Measurements from ENCODE around the gene PLPP3.

DNA sequence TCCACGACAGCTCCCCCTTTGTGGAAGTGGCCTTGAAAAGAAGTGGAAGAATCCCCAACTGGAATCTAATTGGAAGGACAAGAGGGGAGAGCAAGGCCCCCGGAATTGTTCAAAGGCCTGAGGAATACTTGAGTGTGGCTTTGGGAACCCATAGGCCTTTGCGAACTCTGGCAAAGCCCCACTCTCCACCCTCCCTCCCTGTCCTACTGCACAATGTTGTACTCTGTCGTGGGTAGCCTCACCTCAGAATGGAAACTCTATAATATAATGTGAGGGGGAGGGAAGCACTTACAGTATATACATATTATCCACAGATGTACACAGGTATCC is 28.5 kb downstream of the PLPP3 start:
- TF ChIP-seq, protein P1, sequence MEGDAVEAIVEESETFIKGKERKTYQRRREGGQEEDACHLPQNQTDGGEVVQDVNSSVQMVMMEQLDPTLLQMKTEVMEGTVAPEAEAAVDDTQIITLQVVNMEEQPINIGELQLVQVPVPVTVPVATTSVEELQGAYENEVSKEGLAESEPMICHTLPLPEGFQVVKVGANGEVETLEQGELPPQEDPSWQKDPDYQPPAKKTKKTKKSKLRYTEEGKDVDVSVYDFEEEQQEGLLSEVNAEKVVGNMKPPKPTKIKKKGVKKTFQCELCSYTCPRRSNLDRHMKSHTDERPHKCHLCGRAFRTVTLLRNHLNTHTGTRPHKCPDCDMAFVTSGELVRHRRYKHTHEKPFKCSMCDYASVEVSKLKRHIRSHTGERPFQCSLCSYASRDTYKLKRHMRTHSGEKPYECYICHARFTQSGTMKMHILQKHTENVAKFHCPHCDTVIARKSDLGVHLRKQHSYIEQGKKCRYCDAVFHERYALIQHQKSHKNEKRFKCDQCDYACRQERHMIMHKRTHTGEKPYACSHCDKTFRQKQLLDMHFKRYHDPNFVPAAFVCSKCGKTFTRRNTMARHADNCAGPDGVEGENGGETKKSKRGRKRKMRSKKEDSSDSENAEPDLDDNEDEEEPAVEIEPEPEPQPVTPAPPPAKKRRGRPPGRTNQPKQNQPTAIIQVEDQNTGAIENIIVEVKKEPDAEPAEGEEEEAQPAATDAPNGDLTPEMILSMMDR (conservative IDR thresholded peaks at IDR 0.05 in 1 of 2, IDR thresholded peaks at IDR 0.05 in 1 of 2; ENCODE audit: low read depth in 1 of 2, low read length in 2 of 2): no peak
- no peak for TF ChIP-seq EZH2 (IDR thresholded peaks at IDR 0.05; ENCODE audit: low read length, missing control alignments)

Data from fibroblast of lung (primary cell).